MCF 10A (cell line): ENCODE results near the gene SZRD1. TPM values are rescaled to one million over a fixed set of nuclear protein-coding genes. Genes with fewer than 3 reads are reported as not detected.
A peak's percentile ranks its signal among the peaks of the same experiment; 100 is the strongest.

ENCODE experiments used
- BruUV-seq: library from RNA; stranded (reverse); fragments of 400-500 nt; replicated peaks from 2 replicates; lab custom pipeline; 2021; lab: Mats Ljungman, UMichigan
- CTCF ChIA-PET: fragments of 300-600 bp; sonication (Branson Sonifier 250); formaldehyde crosslinking; extraction: SDS; loops from one replicate; lab custom pipeline; 2021; ENCODE audit warnings: antibody characterized with exemption, inconsistent platforms; lab: Yijun Ruan, JAX
- POLR2A ChIA-PET: fragments of 300-600, 350-650 bp; sonication (Branson Sonifier 250); formaldehyde crosslinking; extraction: SDS; loops from one replicate; lab custom pipeline; 2020; ENCODE audit warnings: antibody characterized with exemption, inconsistent platforms; lab: Yijun Ruan, JAX
- DNase-seq: peaks from one replicate; pipeline ENCODE4 v3.0.0-alpha.2; 2018; ENCODE audit not compliant: unreplicated experiment
- H3K27ac Mint-ChIP-seq: one replicate; pipeline ENCODE4 v1.8.0; 2022; ENCODE audit warnings: mild to moderate bottlenecking, low read depth, mixed read lengths; ENCODE audit not compliant: unreplicated experiment
- H3K27me3 Mint-ChIP-seq: one replicate; pipeline ENCODE4 v1.8.0; 2022; ENCODE audit warnings: mixed read lengths; ENCODE audit not compliant: insufficient read depth, unreplicated experiment
- H3K36me3 Mint-ChIP-seq: one replicate; pipeline ENCODE4 v1.8.0; 2022; ENCODE audit warnings: mild to moderate bottlenecking, moderate library complexity, mixed read lengths; ENCODE audit not compliant: insufficient read depth, unreplicated experiment
- H3K4me1 Mint-ChIP-seq: one replicate; pipeline ENCODE4 v1.8.0; 2022; ENCODE audit warnings: mixed read lengths; ENCODE audit not compliant: insufficient read depth, unreplicated experiment
- H3K4me3 Mint-ChIP-seq: one replicate; pipeline ENCODE4 v1.8.0; 2022; ENCODE audit warnings: mild to moderate bottlenecking, moderate library complexity, mixed read lengths; ENCODE audit not compliant: unreplicated experiment
- H3K9me3 Mint-ChIP-seq: one replicate; pipeline ENCODE4 v1.8.0; 2022; ENCODE audit warnings: mixed read lengths; ENCODE audit not compliant: unreplicated experiment
- CTCF ChIP-seq: fragments of 200-600 bp; IDR thresholded peaks from one replicate; pipeline ENCODE4 v1.8.0; 2022; ENCODE audit warnings: antibody characterized with exemption, mild to moderate bottlenecking; ENCODE audit not compliant: unreplicated experiment
- intact Hi-C: fragments of 100-400 bp; cut with micrococcal nuclease; formaldehyde crosslinking; loops from 2 replicates; pipeline ENCODE4 v1.14.1; 2022
- total RNA-seq: library from RNA; stranded (reverse); gene quantifications from 2 replicates; pipeline ENCODE4 v1.2.3, GENCODE V29; 2022

Gene SZRD1
- total RNA-seq, 1 experiment from 2014 or later = 108 TPM

DNA sequence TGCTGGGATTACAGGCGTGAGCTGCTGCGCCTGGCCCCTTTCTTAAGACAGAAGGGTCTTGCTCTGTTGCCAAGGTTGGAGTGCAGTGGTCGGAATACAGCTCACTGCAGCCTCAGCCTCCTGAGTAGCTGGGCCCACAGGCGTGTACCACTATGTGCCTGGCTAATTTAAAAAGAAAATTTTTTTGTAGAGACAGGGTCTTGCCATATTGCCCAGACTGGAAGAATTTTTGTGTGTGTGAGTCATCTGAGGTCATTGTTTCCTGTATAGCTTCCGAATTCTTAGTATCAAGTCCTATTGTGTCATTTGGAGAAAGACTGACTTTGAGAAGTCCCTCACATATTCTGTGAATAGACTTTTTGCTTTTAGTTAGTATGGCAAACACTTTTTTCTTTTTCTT, 4.7 kb downstream of the SZRD1 start:
- no peaks in the 10 kb centered on the region for H3K27me3 Mint-ChIP-seq
- no peak overlapping the region for H3K27ac Mint-ChIP-seq
- peaks cover 33% of the 10 kb centered on the region for H3K36me3 Mint-ChIP-seq
- ChIA-PET CTCF (interaction anchor here (1.3 to 1.5 kb wide), 2 partner anchors 9 to 289 kb away, joined by 4 read pairs; no protein-coding TSS in a partner anchor), POLR2A (interaction anchor here (0.9 to 1.3 kb wide), 2 partner anchors 14 to 15 kb away, joined by 3 to 6 read pairs; no protein-coding TSS in a partner anchor)
- no peaks in the 10 kb centered on the region for H3K9me3 Mint-ChIP-seq
- no peak overlapping the region for H3K4me3 Mint-ChIP-seq
- intact Hi-C loops = no loop called here
- TF ChIP-seq CTCF = no peak
- peaks cover 31% of the 10 kb centered on the region for H3K4me1 Mint-ChIP-seq
- peak; percentile 36 for DNase-seq
- no TSS peak for BruUV-seq

DNA sequence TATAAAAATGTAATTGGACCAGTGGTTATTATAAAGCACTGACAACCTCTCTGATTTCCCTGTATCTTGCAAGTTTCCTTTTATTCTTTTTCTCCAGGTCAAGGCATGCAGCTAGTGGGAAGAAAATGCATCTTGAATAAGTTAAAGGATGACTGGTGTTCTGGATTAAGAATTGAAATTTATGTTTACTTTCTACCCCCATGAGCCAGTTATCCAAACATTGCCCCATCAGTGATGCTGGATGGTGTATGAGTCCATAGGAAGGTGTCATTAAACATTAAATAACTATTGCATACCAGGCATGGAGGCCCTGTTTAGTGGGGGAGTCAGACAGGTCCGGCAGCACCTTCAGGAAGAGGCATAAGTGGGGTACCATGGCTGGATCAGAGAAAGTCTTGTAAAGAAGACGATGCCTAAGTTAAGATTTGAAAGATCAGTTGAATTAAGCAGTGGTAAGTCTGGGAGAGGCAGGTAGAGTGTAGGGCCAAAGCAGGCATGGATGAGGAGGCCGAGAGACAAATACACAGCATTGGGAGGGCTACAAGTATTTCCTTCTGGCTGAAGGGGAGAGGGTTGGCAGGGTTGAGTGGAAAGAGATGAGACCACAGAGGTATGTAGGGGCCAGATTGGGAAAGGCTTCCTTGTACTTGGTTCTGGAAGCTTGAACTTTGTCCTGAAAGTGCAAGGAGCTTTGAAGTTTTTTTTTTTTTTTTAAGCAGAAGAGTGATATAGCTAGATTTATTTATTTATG, 5.7 kb downstream of the SZRD1 start:
- H3K9me3 Mint-ChIP-seq = no peaks in the 10 kb centered on the region
- no peaks in the 10 kb centered on the region for H3K27me3 Mint-ChIP-seq
- H3K36me3 Mint-ChIP-seq = peaks cover 28% of the 10 kb centered on the region
- DNase-seq = no peak
- no peak for TF ChIP-seq CTCF
- H3K4me1 Mint-ChIP-seq = peaks cover 31% of the 10 kb centered on the region
- CTCF ChIA-PET = interaction anchor here (1.4 kb wide), 1 partner anchor 68 kb away, joined by 5 read pairs; the partner anchor contains the start of gene NECAP2
- POLR2A ChIA-PET = interaction anchor here (0.9 to 1.3 kb wide), 2 partner anchors 13 to 14 kb away, joined by 3 to 6 read pairs; no protein-coding TSS in a partner anchor
- H3K27ac Mint-ChIP-seq = no peak overlapping the region
- H3K4me3 Mint-ChIP-seq = no peak overlapping the region
- intact Hi-C loops = no loop called here
- BruUV-seq = no TSS peak

- H3K27ac Mint-ChIP-seq = peak overlapping the region; percentile 50
- H3K4me1 Mint-ChIP-seq = peaks cover 28% of the 10 kb centered on the region
- peaks cover 22% of the 10 kb centered on the region for H3K36me3 Mint-ChIP-seq
- DNase-seq = no peak
- H3K4me3 Mint-ChIP-seq = no peak overlapping the region
- ChIA-PET POLR2A (interaction anchor here (0.7 to 3.0 kb wide), 3 partner anchors 9 to 13 kb away, joined by 3 to 14 read pairs (median 3); no protein-coding TSS in a partner anchor), CTCF (interaction anchor here (0.6 kb wide), 1 partner anchor 274 kb away, joined by 4 read pairs; no protein-coding TSS in a partner anchor)
- BruUV-seq = no TSS peak
- no peak for TF ChIP-seq CTCF
- intact Hi-C loops = no loop called here
- H3K27me3 Mint-ChIP-seq = no peaks in the 10 kb centered on the region
- no peaks in the 10 kb centered on the region for H3K9me3 Mint-ChIP-seq
Measured at GRCh38 chr1:16374266-16374665, 7.2 kb downstream of the SZRD1 start.

- H3K36me3 Mint-ChIP-seq = peaks cover 19% of the 10 kb centered on the region
- peak; percentile 41 for DNase-seq
Measured at GRCh38 chr1:16375521-16376340, 8.7 kb downstream of the SZRD1 start.

More at GRCh38 chr1:16375521-16376340, 8.7 kb downstream of the SZRD1 start:
- Mint-ChIP-seq H3K27ac (peak overlapping the region; percentile 42), H3K27me3 (no peaks in the 10 kb centered on the region), H3K4me3 (no peak overlapping the region), H3K4me1 (peaks cover 26% of the 10 kb centered on the region), H3K9me3 (no peaks in the 10 kb centered on the region)
- intact Hi-C loops = no loop called here
- no TSS peak for BruUV-seq
- TF ChIP-seq CTCF = no peak
- POLR2A ChIA-PET = interaction anchor here (0.8 to 3.0 kb wide), 4 partner anchors 8 to 24 kb away, joined by 3 to 14 read pairs (median 4); no protein-coding TSS in a partner anchor
- CTCF ChIA-PET = interaction anchor here (0.6 to 1.8 kb wide), 4 partner anchors 13 to 576 kb away, joined by 3 to 7 read pairs (median 4); no protein-coding TSS in a partner anchor
